Loucy (cell line): ENCODE results near the gene HNRNPF.

Experiments
- H2AFZ ChIP-seq: fragments of 200-600 bp; sonication (generic); 2 replicates; pipeline ENCODE4 v1.6.0; 2016; ENCODE audit warnings: antibody characterized with exemption, mild to moderate bottlenecking, low read length, moderate library complexity
- H3F3A ChIP-seq: fragments of 200-600 bp; 2 replicates; pipeline ENCODE4 v1.6.0; 2016; ENCODE audit warnings: antibody characterized with exemption, low read depth, mild to moderate bottlenecking
- H3K27me3 ChIP-seq: fragments of 200-600 bp; sonication (generic); 2 replicates; pipeline ENCODE4 v1.6.1; 2014; ENCODE audit warnings: low read length, mild to moderate bottlenecking; ENCODE audit not compliant: insufficient read depth, poor library complexity, severe bottlenecking
- H3K36me3 ChIP-seq: fragments of 200-600 bp; sonication (generic); 2 replicates; pipeline ENCODE4 v1.6.1; 2016; ENCODE audit warnings: low read length; ENCODE audit not compliant: insufficient read depth
- H3K4me1 ChIP-seq: fragments of 200-600 bp; sonication (generic); 2 replicates; pipeline ENCODE4 v1.5.1; 2014; ENCODE audit warnings: low read length, mild to moderate bottlenecking; ENCODE audit not compliant: insufficient read depth, poor library complexity, severe bottlenecking
- H3K4me2 ChIP-seq: fragments of 200-600 bp; sonication (generic); 2 replicates; pipeline ENCODE4 v1.6.0; 2014; ENCODE audit warnings: antibody characterized with exemption, low read length, low read depth, mild to moderate bottlenecking; ENCODE audit not compliant: poor library complexity, severe bottlenecking
- H3K4me3 ChIP-seq: fragments of 200-600 bp; sonication (generic); 2 replicates; pipeline ENCODE4 v1.5.1; 2014; ENCODE audit warnings: low read length, mild to moderate bottlenecking, mixed read lengths; ENCODE audit not compliant: poor library complexity, severe bottlenecking
- H3K79me2 ChIP-seq: fragments of 200-600 bp; sonication (generic); 2 replicates; pipeline ENCODE4 v1.6.1; 2014; ENCODE audit warnings: low read length; ENCODE audit not compliant: insufficient read depth
- H3K9ac ChIP-seq: fragments of 200-600 bp; sonication (generic); 2 replicates; pipeline ENCODE4 v1.6.0; 2014; ENCODE audit warnings: mild to moderate bottlenecking, low read depth, low read length, moderate library complexity; ENCODE audit not compliant: poor library complexity, severe bottlenecking
- H3K9me2 ChIP-seq: fragments of 200-600 bp; sonication (generic); replicated peaks from 2 replicates; pipeline ENCODE4 v1.6.1; 2016; ENCODE audit warnings: low read depth, low read length, mixed read lengths
- H3K9me3 ChIP-seq: fragments of 200-600 bp; sonication (generic); 2 replicates; pipeline ENCODE4 v1.6.1; 2014; ENCODE audit warnings: mild to moderate bottlenecking, antibody characterized with exemption, low read length, low read depth; ENCODE audit not compliant: insufficient read depth
- H4K20me1 ChIP-seq: fragments of 200-600 bp; sonication (generic); 2 replicates; pipeline ENCODE4 v1.6.0; 2014; ENCODE audit warnings: antibody characterized with exemption, low read length, mild to moderate bottlenecking; ENCODE audit not compliant: insufficient read depth, poor library complexity, severe bottlenecking
- CTCF ChIP-seq: fragments of 200-600 bp; sonication (generic); conservative IDR thresholded peaks from 2 replicates; pipeline ENCODE4 v1.5.1; 2014; ENCODE audit warnings: mild to moderate bottlenecking, antibody characterized with exemption, low read length
- EZH2phosphoT487 ChIP-seq: fragments of 200-600 bp; IDR thresholded peaks from 2 replicates; pipeline ENCODE4 v1.6.1; 2018; ENCODE audit warnings: antibody characterized with exemption, mild to moderate bottlenecking, moderate library complexity, borderline replicate concordance

HNRNPF gene

GRCh38 chr10:43369921-43370320 is 39.1 kb downstream of the HNRNPF start:
- H3K9me2 ChIP-seq, result no peaks in the 10 kb centered on the region
- H3K36me3 ChIP-seq, result no peaks in the 10 kb centered on the region
- H3K4me2 ChIP-seq, result no peak overlapping the region
- H3K4me3 ChIP-seq, result no peak overlapping the region
- no peak overlapping the region for H2AFZ ChIP-seq
- H3F3A ChIP-seq, result no peaks in the 10 kb centered on the region
- no peaks in the 10 kb centered on the region for H3K4me1 ChIP-seq
- no peaks in the 10 kb centered on the region for H3K27me3 ChIP-seq
- no peak for TF ChIP-seq CTCF
- no peak for TF ChIP-seq EZH2phosphoT487
- no peak overlapping the region for H3K9ac ChIP-seq
- H3K9me3 ChIP-seq, result no peaks in the 10 kb centered on the region
- no peaks in the 10 kb centered on the region for H3K79me2 ChIP-seq
- no peaks in the 10 kb centered on the region for H4K20me1 ChIP-seq

DNA sequence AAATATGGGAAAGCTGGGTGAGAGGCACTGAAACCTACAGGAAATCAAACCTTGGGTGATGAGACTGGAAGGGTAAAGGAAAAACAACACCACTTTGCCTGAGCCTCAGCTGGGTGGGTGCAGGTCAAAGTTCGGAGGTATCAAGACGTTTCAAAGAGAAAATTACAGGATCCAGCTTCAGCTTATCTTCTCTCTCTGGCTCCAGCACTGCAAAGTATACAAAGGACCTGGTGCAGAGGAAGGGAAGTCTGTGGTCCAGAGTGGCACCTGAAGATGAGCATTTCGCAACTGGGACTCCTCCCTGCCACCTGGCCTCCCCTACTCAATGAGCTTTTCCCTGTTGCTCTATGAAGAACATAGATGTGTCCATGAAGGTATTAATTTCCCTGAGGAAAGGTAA is 44.0 kb downstream of the HNRNPF start:
- no peak for TF ChIP-seq EZH2phosphoT487
- TF ChIP-seq CTCF, result no peak
- no peaks in the 10 kb centered on the region for H4K20me1 ChIP-seq
- no peaks in the 10 kb centered on the region for H3K27me3 ChIP-seq
- H3K9me3 ChIP-seq, result no peaks in the 10 kb centered on the region
- no peaks in the 10 kb centered on the region for H3K9me2 ChIP-seq
- H3F3A ChIP-seq, result no peaks in the 10 kb centered on the region
- H3K36me3 ChIP-seq, result no peaks in the 10 kb centered on the region
- no peak overlapping the region for H3K4me2 ChIP-seq
- no peak overlapping the region for H2AFZ ChIP-seq
- H3K4me1 ChIP-seq, result no peaks in the 10 kb centered on the region
- H3K4me3 ChIP-seq, result no peak overlapping the region
- no peak overlapping the region for H3K9ac ChIP-seq
- H3K79me2 ChIP-seq, result no peaks in the 10 kb centered on the region

GRCh38 chr10:43362191-43362839 is 46.7 kb downstream of the HNRNPF start:
- no peak overlapping the region for H2AFZ ChIP-seq

More at GRCh38 chr10:43362191-43362839, 46.7 kb downstream of the HNRNPF start:
- Histone ChIP-seq H3F3A (no peaks in the 10 kb centered on the region), H3K4me3 (no peak overlapping the region), H3K27me3 (no peaks in the 10 kb centered on the region), H3K36me3 (no peaks in the 10 kb centered on the region), H4K20me1 (no peaks in the 10 kb centered on the region), H3K79me2 (no peaks in the 10 kb centered on the region), H3K4me2 (no peak overlapping the region), H3K9ac (no peak overlapping the region), H3K9me3 (no peaks in the 10 kb centered on the region), H3K9me2 (no peaks in the 10 kb centered on the region), H3K4me1 (no peaks in the 10 kb centered on the region)
- no peak for TF ChIP-seq EZH2phosphoT487
- no peak for TF ChIP-seq CTCF
